H1 (cell line): Measurements from ENCODE around the gene SPTLC3. TPM values are rescaled to one million over a fixed set of nuclear protein-coding genes. Genes with fewer than 3 reads are reported as not detected.

ENCODE experiments used
- CTCF ChIA-PET: fragments of 300-600 bp; sonication (Branson Sonifier 250); formaldehyde crosslinking; loops from one replicate; lab custom pipeline; 2021; ENCODE audit not compliant: partially characterized antibody; lab: Charles Lee
- POLR2A ChIA-PET: fragments of 300-600 bp; sonication (Branson Sonifier 250); formaldehyde crosslinking; loops from one replicate; lab custom pipeline; 2021; ENCODE audit warnings: inconsistent platforms; ENCODE audit not compliant: partially characterized antibody; lab: Charles Lee
- DNase-seq, 2 experiments: peaks; one replicate each; pipeline versions ENCODE4 v3.0.0 to v3.0.0-alpha.2; 2010 to 2022; ENCODE audit warnings: low spot score in 2 of 2, low read depth in 1 of 2, mixed read lengths in 1 of 2
- FAIRE-seq: peaks from 2 replicates; lab custom pipeline; 2011; peaks lifted over from hg19 to GRCh38; lab: Jason Lieb, UNC
- H2AFZ ChIP-seq: 2 replicates; pipeline ENCODE4 v1.8.1; 2012; ENCODE audit warnings: low read length, inconsistent platforms
- H2AK5ac ChIP-seq: 2 replicates; pipeline ENCODE4 v1.6.1; 2013; ENCODE audit warnings: low read depth, low read length
- H2BK120ac ChIP-seq: replicated peaks from 2 replicates; pipeline ENCODE3; 2013; ENCODE audit warnings: low read depth, low read length, inconsistent platforms
- H2BK12ac ChIP-seq: 2 replicates; pipeline ENCODE4 v1.6.1; 2013; ENCODE audit warnings: low read depth, low read length
- H2BK15ac ChIP-seq: 2 replicates; pipeline ENCODE4 v1.6.1; 2013; ENCODE audit warnings: low read length
- H2BK20ac ChIP-seq: 2 replicates; pipeline ENCODE4 v1.6.1; 2013; ENCODE audit warnings: low read length
- H2BK5ac ChIP-seq: 2 replicates; pipeline ENCODE4 v1.6.1; 2013; ENCODE audit warnings: low read depth, low read length
- H3K14ac ChIP-seq: 2 replicates; pipeline ENCODE4 v1.6.1; 2013; ENCODE audit warnings: inconsistent platforms; ENCODE audit not compliant: insufficient read length
- H3K18ac ChIP-seq: 2 replicates; pipeline ENCODE4 v1.6.1; 2013; ENCODE audit warnings: low read length; ENCODE audit errors: extremely low read depth
- H3K23ac ChIP-seq: 2 replicates; pipeline ENCODE4 v1.6.1; 2013; ENCODE audit warnings: inconsistent platforms; ENCODE audit not compliant: insufficient read length
- H3K23me2 ChIP-seq: 2 replicates; pipeline ENCODE4 v1.6.1; 2013; ENCODE audit warnings: low read depth, low read length
- H3K27ac ChIP-seq: 2 replicates; pipeline ENCODE4 v1.6.1; 2011; ENCODE audit warnings: low read depth, low read length, inconsistent platforms
- H3K27me3 ChIP-seq, 4 experiments: replicated peaks in 1 of 4; 1 replicate in 1 of 4; 2 replicates in 3 of 4; pipeline versions ENCODE4 v1.6.1 to v1.8.1; 2011 to 2013; ENCODE audit warnings: low read length in 3 of 4, mild to moderate bottlenecking in 3 of 4, inconsistent platforms in 2 of 4, mixed read lengths in 2 of 4, moderate library complexity in 1 of 4; ENCODE audit not compliant: control insufficient read depth in 3 of 4, insufficient read depth in 3 of 4; ENCODE audit errors: extremely low read depth in 1 of 4
- H3K36me3 ChIP-seq, 4 experiments: 2 replicates each; pipeline versions ENCODE4 v1.6.1 to v1.8.1; 2011 to 2013; ENCODE audit warnings: mild to moderate bottlenecking in 4 of 4, low read length in 3 of 4, moderate library complexity in 2 of 4, control low read depth in 1 of 4, inconsistent platforms in 1 of 4; ENCODE audit not compliant: insufficient read depth in 4 of 4, control insufficient read depth in 2 of 4
- H3K4ac ChIP-seq: replicated peaks from 2 replicates; pipeline ENCODE3; 2013; ENCODE audit warnings: low read length, low read depth, mixed read lengths, inconsistent platforms; ENCODE audit not compliant: insufficient read length
- H3K4me1 ChIP-seq, 4 experiments: replicated peaks in 1 of 4; 1 replicate in 1 of 4; 2 replicates in 3 of 4; pipeline versions ENCODE4 v1.6.1 to v1.8.1; 2011 to 2013; ENCODE audit warnings: low read length in 3 of 4, inconsistent platforms in 2 of 4, mixed read lengths in 1 of 4; ENCODE audit not compliant: insufficient read depth in 4 of 4, control insufficient read depth in 3 of 4
- H3K4me2 ChIP-seq, 2 experiments: 2 replicates each; pipeline versions ENCODE4 v1.6.1 to v1.8.1; 2011 to 2013; ENCODE audit warnings: low read depth in 2 of 2, low read length in 2 of 2, control low read depth in 1 of 2, inconsistent platforms in 1 of 2, mild to moderate bottlenecking in 1 of 2; ENCODE audit not compliant: insufficient read depth in 1 of 2
- H3K4me3 ChIP-seq, 4 experiments: fragments of 200-600, 300-600 bp in 1 of 4; sonication (generic), shearing (Covaris generic), sonication (Bioruptor Twin) in 1 of 4; 2 replicates each; pipeline versions ENCODE4 v1.5.1 to v1.8.1; 2011 to 2016; ENCODE audit warnings: low read length in 4 of 4, low read depth in 3 of 4, control low read depth in 2 of 4, inconsistent platforms in 2 of 4, mild to moderate bottlenecking in 2 of 4, mixed read lengths in 1 of 4, moderate library complexity in 1 of 4; ENCODE audit not compliant: insufficient read depth in 2 of 4; ENCODE audit errors: extremely low read depth in 1 of 4
- H3K56ac ChIP-seq: replicated peaks from 2 replicates; pipeline ENCODE3; 2013; ENCODE audit warnings: low read depth, mild to moderate bottlenecking, mixed read lengths, low read length, inconsistent platforms; ENCODE audit not compliant: insufficient read length
- H3K79me1 ChIP-seq: 2 replicates; pipeline ENCODE4 v1.6.1; 2013; ENCODE audit warnings: low read depth, low read length, control low read depth
- H3K79me2 ChIP-seq, 2 experiments: 2 replicates each; pipeline versions ENCODE4 v1.6.1 to v1.8.1; 2012 to 2013; ENCODE audit warnings: low read length in 2 of 2, mild to moderate bottlenecking in 2 of 2, inconsistent platforms in 1 of 2; ENCODE audit not compliant: insufficient read depth in 2 of 2, control insufficient read depth in 1 of 2
- H3K9ac ChIP-seq, 4 experiments: replicated peaks in 1 of 4; 1 replicate in 1 of 4; 2 replicates in 3 of 4; pipeline versions ENCODE4 v1.6.1 to v1.8.1; 2011 to 2013; ENCODE audit warnings: low read depth in 3 of 4, low read length in 3 of 4, control low read depth in 2 of 4, mild to moderate bottlenecking in 2 of 4, moderate library complexity in 2 of 4, inconsistent platforms in 1 of 4; ENCODE audit errors: extremely low read depth in 1 of 4
- H3K9me3 ChIP-seq, 2 experiments: 2 replicates each; pipeline versions ENCODE4 v1.6.1 to v1.8.1; 2012 to 2013; ENCODE audit warnings: mild to moderate bottlenecking in 2 of 2, moderate library complexity in 2 of 2, control low read depth in 1 of 2, inconsistent platforms in 1 of 2, low read depth in 1 of 2, low read length in 1 of 2, mixed read lengths in 1 of 2; ENCODE audit not compliant: insufficient read depth in 2 of 2
- H4K20me1 ChIP-seq, 2 experiments: replicated peaks in 1 of 2; 2 replicates each; pipeline versions ENCODE3 to v1.8.1; 2011 to 2013; ENCODE audit warnings: inconsistent platforms in 2 of 2, low read length in 2 of 2, mild to moderate bottlenecking in 1 of 2; ENCODE audit not compliant: insufficient read depth in 2 of 2, control insufficient read depth in 1 of 2
- H4K5ac ChIP-seq: 2 replicates; pipeline ENCODE4 v1.6.1; 2013; ENCODE audit warnings: low read length, low read depth, mixed read lengths, inconsistent platforms; ENCODE audit not compliant: insufficient read length
- H4K8ac ChIP-seq: 2 replicates; pipeline ENCODE4 v1.8.0; 2013; ENCODE audit warnings: mild to moderate bottlenecking, moderate library complexity, low read length, inconsistent platforms; ENCODE audit not compliant: insufficient read depth; ENCODE audit errors: extremely low read depth
- H4K91ac ChIP-seq: replicated peaks from 2 replicates; pipeline ENCODE3; 2013; ENCODE audit warnings: low read length, mixed read lengths, inconsistent platforms; ENCODE audit not compliant: insufficient read length
- ASH2L ChIP-seq: fragments of 200-600, 300-600 bp; sonication (generic); IDR thresholded peaks from one replicate; pipeline ENCODE4 v1.7.1; 2017; ENCODE audit warnings: low read length
- CTCF ChIP-seq, 3 experiments: IDR thresholded peaks; 1 replicate in 2 of 3; 2 replicates in 1 of 3; pipeline versions ENCODE4 v1.5.1 to v1.6.1; 2011; ENCODE audit warnings: low read length in 3 of 3, mild to moderate bottlenecking in 3 of 3, inconsistent platforms in 2 of 3, low read depth in 1 of 3, moderate library complexity in 1 of 3; ENCODE audit not compliant: insufficient read depth in 1 of 3; ENCODE audit errors: control extremely low read depth in 1 of 3
- RAD21 ChIP-seq, 2 experiments: IDR thresholded peaks in 1 of 2; conservative IDR thresholded peaks in 1 of 2; 2 replicates each; pipeline ENCODE4 v1.6.1; 2011; ENCODE audit warnings: low read depth in 2 of 2, low read length in 2 of 2, improper control_type of control experiment in 1 of 2, inconsistent platforms in 1 of 2, mild to moderate bottlenecking in 1 of 2, moderate library complexity in 1 of 2
- SRF ChIP-seq: IDR thresholded peaks from 2 replicates; pipeline ENCODE4 v1.6.1; 2011; ENCODE audit warnings: mild to moderate bottlenecking, low read depth, low read length, moderate library complexity
- WGBS, 2 experiments: shearing (Covaris generic) in 1 of 2; methylation state at CpG; one replicate each; pipeline versions ENCODE4 v1.1.6 to v1.1.7; 2013 to 2015; ENCODE audit warnings: low lambda C conversion rate in 2 of 2, mixed read lengths in 2 of 2, inconsistent platforms in 1 of 2, low coverage in 1 of 2, missing lambda C conversion rate in 1 of 2; ENCODE audit not compliant: insufficient replicate concordance in 2 of 2, insufficient coverage in 1 of 2, insufficient read length in 1 of 2; ENCODE audit errors: extremely low coverage in 1 of 2, missing lambda C conversion rate in 1 of 2; 5-methylcytosine and 5-hydroxymethylcytosine counted together
- polyA plus RNA-seq, 7 experiments: library from polyadenylated mRNA; depleted of rRNA in 3 of 7; stranded (reverse) in 5 of 7; unstranded in 2 of 7; fragments of >200 nt in 5 of 7; fragments of 200-250 nt in 2 of 7; gene quantifications; 1 replicate in 5 of 7; 2 replicates in 1 of 7; 4 replicates in 1 of 7; pipeline versions ENCODE4 v1.2.1 to v1.2.3, GENCODE V29; 2011 to 2013; ENCODE audit warnings: missing spikeins in 2 of 7, mixed read lengths in 2 of 7
- total RNA-seq: library from RNA; stranded (reverse); fragmentation: NEBNext Ultra II Directional; extraction: Animal tissue kit (Norgen Biotek cat#: 25700); gene quantifications from 2 replicates; pipeline ENCODE4 v1.2.1, GENCODE V29; 2021

SPTLC3 gene
- total and polyA plus RNA-seq, 2 of the 8 experiments (the other 6 are each of a cell fraction or from before 2014, with no cell fraction given) = 0.23 to 0.82 TPM

GRCh38 chr20:12966468-12967085, 42.2 kb upstream of the SPTLC3 start:
- Histone ChIP-seq H3K4me2 (no peak overlapping the region), H3K56ac (no peak overlapping the region), H3K14ac (no peak overlapping the region), H3K4me1 (peaks cover 0 to 5% (median 0%) of the 10 kb centered on the region in 4 experiments; a peak in 1 of 7 replicates), H3K79me1 (no peaks in the 10 kb centered on the region), H4K91ac (no peak overlapping the region)
- 63% methylated on average over 1 of the region's 1 CpG; no CpG with 5 or more reads in 1 of the 2 experiments for WGBS, 2 experiments
- FAIRE-seq = no peak
- TF ChIP-seq CTCF (IDR thresholded peaks at IDR 0.05; ENCODE audit: control extremely low read depth in 1 of 3, insufficient read depth in 1 of 3, low read depth in 1 of 3, low read length in 3 of 3) (peak in 1 of 3 experiments; percentile 31; a peak in 1 of 4 replicates), RAD21 (IDR thresholded peaks at IDR 0.05 in 1 of 2, conservative IDR thresholded peaks at IDR 0.05 in 1 of 2; ENCODE audit: low read depth in 2 of 2, low read length in 2 of 2) (peak in 1 of 2 experiments; percentile 46; a peak in 3 of 4 replicates), SRF (no peak), ASH2L (no peak)
- TF ChIP-seq, all 59 proteins: peak for 2
- no peak for DNase-seq
- no peak overlapping the region for H2AFZ ChIP-seq
- H3K27me3 ChIP-seq = no peaks in the 10 kb centered on the region
- H2BK120ac ChIP-seq = no peak overlapping the region
- no peak overlapping the region for H2BK12ac ChIP-seq
- H3K18ac ChIP-seq = no peak overlapping the region
- H4K20me1 ChIP-seq = no peaks in the 10 kb centered on the region
- no peak overlapping the region for H2BK15ac ChIP-seq
- no peaks in the 10 kb centered on the region for H3K36me3 ChIP-seq
- no peak overlapping the region for H3K4me3 ChIP-seq
- H3K4ac ChIP-seq = no peak overlapping the region
- no peaks in the 10 kb centered on the region for H3K79me2 ChIP-seq
- H2AK5ac ChIP-seq = no peak overlapping the region
- peaks cover 12 to 14% of the 10 kb centered on the region in 2 experiments for H3K9me3 ChIP-seq
- ChIA-PET CTCF (interaction anchor here (1.0 to 8.5 kb wide), 12 partner anchors 10 to 572 kb away, joined by 3 to 64 read pairs (median 4); no protein-coding TSS in a partner anchor), POLR2A (no interaction called here)
- no peaks in the 10 kb centered on the region for H3K23me2 ChIP-seq
- H3K23ac ChIP-seq = no peak overlapping the region
- no peak overlapping the region for H2BK5ac ChIP-seq
- no peak overlapping the region for H3K27ac ChIP-seq
- H2BK20ac ChIP-seq = no peak overlapping the region
- H4K5ac ChIP-seq = no peak overlapping the region
- no peak overlapping the region for H3K9ac ChIP-seq
- H4K8ac ChIP-seq = no peak overlapping the region
